K562 (cell line): ENCODE data around the gene CHAC1. TPM values are rescaled to one million over a fixed set of nuclear protein-coding genes. Genes with fewer than 3 reads are reported as not detected.

Source experiments
- GMEB1 ChIP-seq: fragments of 250-450 bp; sonication (Bioruptor Pico); IDR thresholded peaks from 2 replicates; pipeline ENCODE4 v1.4.0; 2020; ENCODE audit warnings: mild to moderate bottlenecking
- HNRNPK ChIP-seq: fragments of 200-400 bp; formaldehyde crosslinking; IDR thresholded peaks from one replicate; pipeline ENCODE4 v1.6.1; 2018; ENCODE audit warnings: mild to moderate bottlenecking, low read depth, low read length; ENCODE audit not compliant: poor library complexity, severe bottlenecking
- ZBTB26 ChIP-seq: fragments of 450-650 bp; formaldehyde crosslinking; IDR thresholded peaks from 2 replicates; pipeline ENCODE4 v1.4.0; 2022; ENCODE audit warnings: missing genetic modification characterization
- polyA plus RNA-seq, 8 experiments: library from polyadenylated mRNA; depleted of rRNA in 4 of 8; stranded (reverse) in 5 of 8; unstranded in 3 of 8; fragments of >200 nt; fragmentation: Nextera tagmentation in 2 of 8; fragmentation: Illumina TruSeq in 1 of 8; extraction: Ambion mirVana in 2 of 8; extraction: Trizol in 1 of 8; gene quantifications; 2 replicates each; pipeline versions ENCODE4 v1.2.1 to v1.2.3, GENCODE V29; 2011 to 2014; ENCODE audit warnings: inconsistent platforms in 1 of 8, missing spikeins in 1 of 8
- total RNA-seq, 7 experiments: library from RNA; depleted of rRNA in 6 of 7; stranded (reverse); fragments of >200 nt in 6 of 7; fragmentation: Illumina TruSeq in 2 of 7; extraction: Trizol in 2 of 7; gene quantifications; 2 replicates each; pipeline versions ENCODE4 v1.2.1 to v1.2.3, GENCODE V29; 2011 to 2021; ENCODE audit warnings: low replicate concordance in 1 of 7
- TF ChIP-seq, protein P1 (sequence below): fragments of 200-400 bp; formaldehyde crosslinking; IDR thresholded peaks from 2 replicates; pipeline ENCODE4 v1.6.1; 2017; ENCODE audit warnings: mild to moderate bottlenecking, low read depth, low read length, moderate library complexity
- TF ChIP-seq, protein P2 (sequence below): fragments of 200-600 bp; sonication (generic); IDR thresholded peaks from one replicate; pipeline ENCODE4 v1.6.1; 2012; ENCODE audit warnings: mild to moderate bottlenecking, low read depth, low read length, inconsistent platforms
- TF ChIP-seq, protein P3 (sequence below): fragments of 250-450 bp; sonication (Bioruptor Pico); IDR thresholded peaks from 2 replicates; pipeline ENCODE4 v1.8.0; 2021; ENCODE audit warnings: borderline replicate concordance, mild to moderate bottlenecking, moderate library complexity; ENCODE audit not compliant: poor library complexity, severe bottlenecking

CHAC1 gene
- total and polyA plus RNA-seq, 9 of the 15 experiments (the other 6 are each of a cell fraction or from before 2014, with no cell fraction given) = 0.47 to 39.0 (median 7.5) TPM

- TF ChIP-seq, protein P1, sequence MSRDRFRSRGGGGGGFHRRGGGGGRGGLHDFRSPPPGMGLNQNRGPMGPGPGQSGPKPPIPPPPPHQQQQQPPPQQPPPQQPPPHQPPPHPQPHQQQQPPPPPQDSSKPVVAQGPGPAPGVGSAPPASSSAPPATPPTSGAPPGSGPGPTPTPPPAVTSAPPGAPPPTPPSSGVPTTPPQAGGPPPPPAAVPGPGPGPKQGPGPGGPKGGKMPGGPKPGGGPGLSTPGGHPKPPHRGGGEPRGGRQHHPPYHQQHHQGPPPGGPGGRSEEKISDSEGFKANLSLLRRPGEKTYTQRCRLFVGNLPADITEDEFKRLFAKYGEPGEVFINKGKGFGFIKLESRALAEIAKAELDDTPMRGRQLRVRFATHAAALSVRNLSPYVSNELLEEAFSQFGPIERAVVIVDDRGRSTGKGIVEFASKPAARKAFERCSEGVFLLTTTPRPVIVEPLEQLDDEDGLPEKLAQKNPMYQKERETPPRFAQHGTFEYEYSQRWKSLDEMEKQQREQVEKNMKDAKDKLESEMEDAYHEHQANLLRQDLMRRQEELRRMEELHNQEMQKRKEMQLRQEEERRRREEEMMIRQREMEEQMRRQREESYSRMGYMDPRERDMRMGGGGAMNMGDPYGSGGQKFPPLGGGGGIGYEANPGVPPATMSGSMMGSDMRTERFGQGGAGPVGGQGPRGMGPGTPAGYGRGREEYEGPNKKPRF = no peak
- TF ChIP-seq, protein P2, sequence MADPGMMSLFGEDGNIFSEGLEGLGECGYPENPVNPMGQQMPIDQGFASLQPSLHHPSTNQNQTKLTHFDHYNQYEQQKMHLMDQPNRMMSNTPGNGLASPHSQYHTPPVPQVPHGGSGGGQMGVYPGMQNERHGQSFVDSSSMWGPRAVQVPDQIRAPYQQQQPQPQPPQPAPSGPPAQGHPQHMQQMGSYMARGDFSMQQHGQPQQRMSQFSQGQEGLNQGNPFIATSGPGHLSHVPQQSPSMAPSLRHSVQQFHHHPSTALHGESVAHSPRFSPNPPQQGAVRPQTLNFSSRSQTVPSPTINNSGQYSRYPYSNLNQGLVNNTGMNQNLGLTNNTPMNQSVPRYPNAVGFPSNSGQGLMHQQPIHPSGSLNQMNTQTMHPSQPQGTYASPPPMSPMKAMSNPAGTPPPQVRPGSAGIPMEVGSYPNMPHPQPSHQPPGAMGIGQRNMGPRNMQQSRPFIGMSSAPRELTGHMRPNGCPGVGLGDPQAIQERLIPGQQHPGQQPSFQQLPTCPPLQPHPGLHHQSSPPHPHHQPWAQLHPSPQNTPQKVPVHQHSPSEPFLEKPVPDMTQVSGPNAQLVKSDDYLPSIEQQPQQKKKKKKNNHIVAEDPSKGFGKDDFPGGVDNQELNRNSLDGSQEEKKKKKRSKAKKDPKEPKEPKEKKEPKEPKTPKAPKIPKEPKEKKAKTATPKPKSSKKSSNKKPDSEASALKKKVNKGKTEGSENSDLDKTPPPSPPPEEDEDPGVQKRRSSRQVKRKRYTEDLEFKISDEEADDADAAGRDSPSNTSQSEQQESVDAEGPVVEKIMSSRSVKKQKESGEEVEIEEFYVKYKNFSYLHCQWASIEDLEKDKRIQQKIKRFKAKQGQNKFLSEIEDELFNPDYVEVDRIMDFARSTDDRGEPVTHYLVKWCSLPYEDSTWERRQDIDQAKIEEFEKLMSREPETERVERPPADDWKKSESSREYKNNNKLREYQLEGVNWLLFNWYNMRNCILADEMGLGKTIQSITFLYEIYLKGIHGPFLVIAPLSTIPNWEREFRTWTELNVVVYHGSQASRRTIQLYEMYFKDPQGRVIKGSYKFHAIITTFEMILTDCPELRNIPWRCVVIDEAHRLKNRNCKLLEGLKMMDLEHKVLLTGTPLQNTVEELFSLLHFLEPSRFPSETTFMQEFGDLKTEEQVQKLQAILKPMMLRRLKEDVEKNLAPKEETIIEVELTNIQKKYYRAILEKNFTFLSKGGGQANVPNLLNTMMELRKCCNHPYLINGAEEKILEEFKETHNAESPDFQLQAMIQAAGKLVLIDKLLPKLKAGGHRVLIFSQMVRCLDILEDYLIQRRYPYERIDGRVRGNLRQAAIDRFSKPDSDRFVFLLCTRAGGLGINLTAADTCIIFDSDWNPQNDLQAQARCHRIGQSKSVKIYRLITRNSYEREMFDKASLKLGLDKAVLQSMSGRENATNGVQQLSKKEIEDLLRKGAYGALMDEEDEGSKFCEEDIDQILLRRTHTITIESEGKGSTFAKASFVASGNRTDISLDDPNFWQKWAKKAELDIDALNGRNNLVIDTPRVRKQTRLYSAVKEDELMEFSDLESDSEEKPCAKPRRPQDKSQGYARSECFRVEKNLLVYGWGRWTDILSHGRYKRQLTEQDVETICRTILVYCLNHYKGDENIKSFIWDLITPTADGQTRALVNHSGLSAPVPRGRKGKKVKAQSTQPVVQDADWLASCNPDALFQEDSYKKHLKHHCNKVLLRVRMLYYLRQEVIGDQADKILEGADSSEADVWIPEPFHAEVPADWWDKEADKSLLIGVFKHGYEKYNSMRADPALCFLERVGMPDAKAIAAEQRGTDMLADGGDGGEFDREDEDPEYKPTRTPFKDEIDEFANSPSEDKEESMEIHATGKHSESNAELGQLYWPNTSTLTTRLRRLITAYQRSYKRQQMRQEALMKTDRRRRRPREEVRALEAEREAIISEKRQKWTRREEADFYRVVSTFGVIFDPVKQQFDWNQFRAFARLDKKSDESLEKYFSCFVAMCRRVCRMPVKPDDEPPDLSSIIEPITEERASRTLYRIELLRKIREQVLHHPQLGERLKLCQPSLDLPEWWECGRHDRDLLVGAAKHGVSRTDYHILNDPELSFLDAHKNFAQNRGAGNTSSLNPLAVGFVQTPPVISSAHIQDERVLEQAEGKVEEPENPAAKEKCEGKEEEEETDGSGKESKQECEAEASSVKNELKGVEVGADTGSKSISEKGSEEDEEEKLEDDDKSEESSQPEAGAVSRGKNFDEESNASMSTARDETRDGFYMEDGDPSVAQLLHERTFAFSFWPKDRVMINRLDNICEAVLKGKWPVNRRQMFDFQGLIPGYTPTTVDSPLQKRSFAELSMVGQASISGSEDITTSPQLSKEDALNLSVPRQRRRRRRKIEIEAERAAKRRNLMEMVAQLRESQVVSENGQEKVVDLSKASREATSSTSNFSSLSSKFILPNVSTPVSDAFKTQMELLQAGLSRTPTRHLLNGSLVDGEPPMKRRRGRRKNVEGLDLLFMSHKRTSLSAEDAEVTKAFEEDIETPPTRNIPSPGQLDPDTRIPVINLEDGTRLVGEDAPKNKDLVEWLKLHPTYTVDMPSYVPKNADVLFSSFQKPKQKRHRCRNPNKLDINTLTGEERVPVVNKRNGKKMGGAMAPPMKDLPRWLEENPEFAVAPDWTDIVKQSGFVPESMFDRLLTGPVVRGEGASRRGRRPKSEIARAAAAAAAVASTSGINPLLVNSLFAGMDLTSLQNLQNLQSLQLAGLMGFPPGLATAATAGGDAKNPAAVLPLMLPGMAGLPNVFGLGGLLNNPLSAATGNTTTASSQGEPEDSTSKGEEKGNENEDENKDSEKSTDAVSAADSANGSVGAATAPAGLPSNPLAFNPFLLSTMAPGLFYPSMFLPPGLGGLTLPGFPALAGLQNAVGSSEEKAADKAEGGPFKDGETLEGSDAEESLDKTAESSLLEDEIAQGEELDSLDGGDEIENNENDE = no peak
- TF ChIP-seq HNRNPK (no peak), GMEB1 (CRISPR knock-in tag) (no peak), ZBTB26 (CRISPR knock-in tag) (no peak)
- TF ChIP-seq, protein P3, sequence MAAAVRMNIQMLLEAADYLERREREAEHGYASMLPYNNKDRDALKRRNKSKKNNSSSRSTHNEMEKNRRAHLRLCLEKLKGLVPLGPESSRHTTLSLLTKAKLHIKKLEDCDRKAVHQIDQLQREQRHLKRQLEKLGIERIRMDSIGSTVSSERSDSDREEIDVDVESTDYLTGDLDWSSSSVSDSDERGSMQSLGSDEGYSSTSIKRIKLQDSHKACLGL (CRISPR knock-in tag) = no peak
These were observed 22.6 kb upstream of the CHAC1 start (continued) for GRCh38 chr15:40930430-40931299.
